T-helper 1 cell treated with Interleukin-12 subunit alpha and Interleukin-12 subunit beta and Interleukin-4 antibody, amounts not matched to agents 30 ng/mL and 1 ng/mL, for 36 hours (primary cell): ENCODE results near the gene KCND2. TPM values are rescaled to one million over a fixed set of nuclear protein-coding genes. Genes with fewer than 3 reads are reported as not detected.

Source experiments
- intact Hi-C: fragments of 100-400 bp; cut with micrococcal nuclease; formaldehyde crosslinking; loops from one replicate; pipeline ENCODE4 v1.15.1; 2024
- total RNA-seq: library from RNA; stranded (reverse); gene quantifications from 2 replicates; pipeline ENCODE4 v1.2.3, GENCODE V29; 2022

KCND2 gene
- total RNA-seq, 1 donor from 2014 or later = not detected

DNA sequence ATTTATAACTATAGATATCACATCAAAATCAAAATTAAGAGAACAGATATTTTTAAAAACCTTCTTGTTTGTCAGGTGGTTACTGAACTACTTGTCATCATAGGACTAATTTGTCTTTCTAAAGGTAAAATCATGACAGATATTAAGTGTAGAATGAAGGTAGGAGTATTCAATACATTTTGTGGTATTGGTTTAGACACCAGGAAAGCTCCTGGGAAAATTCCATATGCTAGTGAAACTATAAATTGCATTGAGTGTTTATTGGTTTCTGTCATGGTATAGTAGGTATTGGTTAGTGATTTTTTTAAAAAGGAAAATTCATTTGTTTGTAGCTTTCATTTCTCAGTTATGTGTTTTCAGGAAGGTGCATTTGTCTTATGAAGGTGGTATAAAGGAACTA, 132.7 kb downstream of the KCND2 start:
- intact Hi-C loops = no loop called here

- intact Hi-C loops = no loop called here
Observed at GRCh38 chr7:120407010-120407409, 134.0 kb downstream of the KCND2 start.

DNA sequence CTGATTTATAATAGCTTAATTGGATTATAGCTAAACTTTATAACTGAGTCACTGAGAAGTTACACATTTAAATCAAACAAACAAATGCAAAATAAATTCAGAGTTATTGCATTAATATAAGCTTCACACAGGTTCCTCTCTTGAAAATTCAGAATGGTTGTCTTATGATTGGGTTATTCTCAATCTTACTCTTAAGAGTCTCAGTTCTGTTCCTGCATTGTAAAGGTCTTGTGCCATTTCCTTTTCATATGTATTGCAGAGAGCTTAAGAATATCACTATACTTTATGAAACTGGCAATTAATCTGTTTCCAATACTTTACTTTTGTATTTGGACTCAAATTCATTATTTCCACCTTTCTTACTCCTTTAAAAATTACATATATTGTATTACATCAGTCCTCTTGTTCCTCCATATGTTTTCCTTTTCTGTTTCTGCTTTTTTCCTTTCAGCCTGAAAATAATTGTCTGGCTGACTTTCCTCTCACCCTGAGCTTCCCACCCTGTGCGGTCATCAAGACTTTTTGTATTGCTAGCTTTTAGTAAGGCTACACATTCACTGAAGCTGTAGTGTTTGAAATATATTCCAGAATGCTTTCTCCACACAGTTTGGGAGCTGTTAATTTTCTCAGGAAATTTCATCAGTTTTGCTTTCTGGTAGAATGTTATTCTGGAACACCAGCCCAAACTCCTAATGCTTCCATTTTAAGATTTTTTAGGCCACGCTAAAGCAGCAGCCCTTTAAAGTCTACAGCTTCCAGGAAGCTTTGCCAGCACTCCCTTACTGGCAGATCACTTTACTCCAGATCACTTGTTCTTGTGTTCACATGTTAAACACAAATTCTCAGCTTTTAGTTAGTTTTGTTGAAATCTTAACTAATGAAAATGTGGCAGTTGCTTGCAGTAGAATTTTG, 139.4 kb downstream of the KCND2 start:
- intact Hi-C loops = no loop called here

DNA sequence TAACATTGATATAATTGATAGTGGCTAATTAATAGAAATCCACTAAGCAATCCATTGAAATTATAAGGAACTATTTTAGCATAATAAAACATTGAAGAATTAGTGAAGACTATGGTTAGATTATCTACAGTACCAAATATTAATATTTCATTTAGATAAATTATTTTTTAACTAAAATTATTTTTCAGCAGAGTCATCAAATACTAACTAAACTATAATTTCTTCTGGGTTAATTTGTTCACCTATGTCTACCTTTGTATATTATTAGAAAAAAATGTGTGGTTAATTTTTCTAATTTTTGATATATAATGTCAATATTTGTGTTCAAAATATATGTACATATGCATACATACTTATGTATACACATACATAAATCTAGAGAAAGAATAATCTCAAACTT, 140.2 kb downstream of the KCND2 start:
- intact Hi-C loops = no loop called here

DNA sequence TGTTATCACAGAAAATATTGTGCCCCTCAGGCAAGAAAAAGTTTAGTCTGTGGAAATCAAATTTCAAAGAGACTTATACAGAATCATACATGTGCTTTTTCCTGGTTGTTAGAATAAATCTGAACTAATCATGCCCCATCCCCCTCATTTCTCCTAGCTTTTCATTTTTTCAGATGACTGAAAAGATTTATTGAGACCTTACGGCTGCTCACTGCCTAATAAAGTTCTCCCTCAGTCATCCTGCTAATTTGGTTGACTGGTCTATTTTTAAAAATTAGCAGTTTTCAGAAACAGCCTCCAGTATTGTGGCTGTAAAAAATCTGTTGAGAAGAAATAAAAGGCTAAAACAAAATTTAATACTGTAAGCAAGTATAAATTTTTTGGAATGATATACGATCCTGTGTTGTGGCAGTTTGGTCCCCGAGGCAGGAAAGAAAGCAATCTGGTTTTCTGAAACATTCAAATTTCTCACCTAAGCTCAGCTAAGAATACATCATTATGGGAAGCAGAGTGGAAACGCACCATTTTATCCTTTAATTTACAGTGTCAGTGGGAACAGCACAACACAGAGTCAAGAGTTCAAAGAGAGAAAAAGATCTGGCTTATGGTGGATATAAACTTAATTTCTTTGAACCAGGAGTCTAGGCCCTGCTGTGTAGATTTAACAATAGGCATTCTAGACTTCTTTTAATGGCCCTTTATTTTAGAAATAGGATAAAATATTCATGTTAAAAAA, 144.4 kb downstream of the KCND2 start:
- intact Hi-C loops = no loop called here

GRCh38 chr7:120421151-120421651, 148.2 kb downstream of the KCND2 start:
- intact Hi-C loops = no loop called here

DNA sequence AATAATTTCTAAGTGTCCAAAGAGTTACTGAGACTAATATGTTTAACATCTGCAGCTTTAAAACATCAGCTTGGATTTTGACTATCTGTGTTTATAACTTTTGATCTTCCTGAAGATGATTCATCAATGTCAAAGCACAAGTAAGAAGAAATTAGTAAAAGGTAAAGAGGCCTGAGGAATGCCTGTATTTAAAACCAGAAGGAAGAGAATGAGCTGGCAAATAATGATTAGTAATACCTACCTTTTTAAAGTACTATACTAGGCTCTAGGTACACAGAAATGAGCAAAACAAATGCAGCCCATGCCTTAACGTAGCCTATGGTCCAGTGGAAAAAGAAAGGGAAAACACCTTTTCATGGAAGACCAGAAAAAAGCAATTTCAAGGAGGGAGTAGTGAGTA, 158.0 kb downstream of the KCND2 start:
- intact Hi-C loops = no loop called here

GRCh38 chr7:120436487-120437060, 163.6 kb downstream of the KCND2 start:
- intact Hi-C loops = no loop called here

DNA sequence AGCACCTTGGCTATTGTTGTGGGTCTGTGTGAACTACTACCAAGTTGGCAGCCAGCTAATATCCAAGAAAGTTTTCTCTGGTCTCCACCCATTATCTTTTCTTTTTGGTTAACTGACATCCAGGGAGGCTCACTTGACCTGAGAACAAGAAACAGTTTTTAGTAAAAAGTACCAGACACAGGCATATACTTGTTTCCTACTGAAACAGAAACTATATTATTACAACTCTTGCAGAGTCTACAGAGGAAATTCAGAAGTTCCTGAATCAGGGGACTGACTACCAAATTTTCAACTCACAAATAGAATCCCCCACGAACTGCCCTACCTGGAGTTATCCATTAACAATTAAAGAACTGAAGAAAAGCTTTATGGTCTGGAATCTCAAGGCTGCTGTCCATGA, 168.9 kb downstream of the KCND2 start:
- intact Hi-C loops = no loop called here

GRCh38 chr7:120442838-120443237, 169.9 kb downstream of the KCND2 start:
- intact Hi-C loops = no loop called here

DNA sequence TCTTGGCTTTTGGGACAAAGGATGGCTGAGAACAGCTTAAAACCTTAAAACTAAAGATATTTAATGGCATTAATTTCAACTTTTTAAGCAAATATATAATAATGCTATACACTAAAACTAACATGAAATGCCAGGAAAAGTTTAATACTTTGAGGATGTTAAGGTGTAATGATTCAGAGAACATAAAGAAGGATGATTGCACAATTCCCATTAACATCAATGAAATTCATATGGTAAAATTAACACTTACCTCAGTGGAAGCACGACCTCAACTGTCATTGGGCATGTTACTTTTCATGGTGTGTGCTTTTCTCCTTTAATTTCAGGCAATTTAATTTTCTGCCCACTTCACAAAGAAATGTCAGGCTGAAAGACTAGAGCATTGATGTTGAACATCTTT, 171.7 kb downstream of the KCND2 start:
- intact Hi-C loops = no loop called here

DNA sequence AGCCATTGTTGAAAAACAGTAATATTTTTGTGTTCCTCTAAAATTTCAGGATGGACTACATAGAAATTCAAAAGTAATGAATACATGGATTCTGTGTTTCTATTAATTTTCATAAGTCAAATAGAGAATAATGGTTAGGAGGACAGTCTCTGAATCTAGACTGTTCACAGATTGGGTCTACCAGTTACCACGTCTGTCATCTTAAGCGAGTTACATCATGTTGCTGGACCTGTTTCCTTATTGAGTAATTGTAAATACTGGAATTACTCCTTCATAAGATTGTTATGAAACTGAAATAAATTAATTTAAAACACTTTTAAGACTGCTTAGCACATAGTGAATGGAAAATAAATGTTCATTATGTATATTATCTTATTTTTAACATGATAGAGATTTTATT, 172.3 kb downstream of the KCND2 start:
- intact Hi-C loops = no loop called here

DNA sequence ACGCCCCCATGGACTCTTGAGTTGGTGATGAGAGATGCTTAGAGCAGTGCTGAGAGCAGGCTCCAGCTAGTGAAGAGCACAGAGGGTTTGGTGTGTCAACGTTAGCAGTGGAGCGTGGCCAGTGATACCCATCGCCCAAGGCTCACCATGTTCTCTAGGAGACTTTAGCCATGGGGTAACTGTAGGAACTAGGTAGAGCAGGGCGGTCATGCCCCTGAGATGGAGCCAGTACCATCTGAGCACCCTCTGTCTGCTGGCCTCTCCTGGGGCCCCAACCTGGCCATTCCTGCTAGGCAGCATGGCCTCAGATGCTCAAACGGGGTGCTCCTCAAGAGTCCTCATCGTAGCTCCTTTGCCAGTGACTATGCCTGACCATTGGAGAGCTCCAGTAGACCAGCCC, 179.7 kb downstream of the KCND2 start:
- intact Hi-C loops = no loop called here

GRCh38 chr7:120456699-120457098, 183.7 kb downstream of the KCND2 start:
- intact Hi-C loops = no loop called here

DNA sequence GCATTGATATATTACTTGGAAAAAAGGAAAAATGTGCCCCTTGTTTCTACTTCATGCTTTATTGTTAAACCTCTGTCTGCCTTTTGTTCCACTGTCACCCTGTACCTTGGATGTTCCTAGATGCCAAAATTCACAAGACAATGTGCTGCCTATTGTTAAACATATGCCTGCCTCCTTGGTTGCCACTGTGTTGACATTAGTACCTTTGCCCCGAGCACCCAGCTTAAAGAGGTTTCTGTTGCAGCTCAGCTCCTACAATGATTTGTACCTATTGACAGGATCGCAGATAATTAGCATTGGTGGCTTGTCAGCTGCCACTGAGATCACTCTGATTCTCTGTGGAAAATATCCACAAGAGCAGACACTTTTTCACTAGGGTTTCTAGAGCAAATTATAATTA, 188.0 kb downstream of the KCND2 start:
- intact Hi-C loops = no loop called here

- intact Hi-C loops = no loop called here
Observed at GRCh38 chr7:120462991-120463390, 190.0 kb downstream of the KCND2 start.

DNA sequence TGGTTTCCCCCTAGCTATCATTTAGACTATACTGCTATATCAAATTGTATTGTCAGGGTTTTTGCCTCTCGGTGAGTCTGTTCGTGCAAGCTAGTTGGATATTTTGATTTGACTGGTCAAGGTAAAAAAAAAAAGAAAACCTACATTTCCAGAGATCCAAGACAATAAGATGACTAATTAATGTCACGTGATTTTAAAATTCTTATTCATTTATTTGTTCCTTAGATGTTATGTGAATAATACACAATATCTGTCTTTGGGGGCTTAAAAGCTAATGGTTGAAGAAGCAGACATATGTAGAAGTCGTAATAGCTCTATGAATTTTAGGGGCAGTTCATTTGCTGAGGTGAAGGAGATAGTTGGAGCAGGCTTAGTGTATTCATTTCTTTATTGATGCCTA, 191.1 kb downstream of the KCND2 start:
- intact Hi-C loops = no loop called here

GRCh38 chr7:120467676-120468075, 194.7 kb downstream of the KCND2 start:
- intact Hi-C loops = no loop called here

DNA sequence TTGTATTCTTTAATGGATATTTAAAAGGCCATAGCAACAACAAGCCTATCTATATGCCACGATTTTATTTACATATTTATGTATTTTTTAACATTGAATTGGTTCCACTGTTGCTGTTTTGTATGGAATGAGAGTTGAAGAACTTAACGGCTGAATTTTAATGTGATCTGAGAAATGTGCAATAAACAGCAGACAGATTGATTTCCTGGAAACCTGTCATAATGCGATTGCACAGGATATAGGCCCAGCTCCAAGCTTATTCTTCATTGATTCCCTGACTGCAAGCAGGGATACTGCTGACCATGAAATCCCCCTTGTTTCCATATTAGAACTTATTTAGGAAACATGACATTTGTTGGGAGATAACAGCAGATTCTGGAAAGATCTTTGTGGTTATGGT, 195.6 kb downstream of the KCND2 start:
- intact Hi-C loops = no loop called here

DNA sequence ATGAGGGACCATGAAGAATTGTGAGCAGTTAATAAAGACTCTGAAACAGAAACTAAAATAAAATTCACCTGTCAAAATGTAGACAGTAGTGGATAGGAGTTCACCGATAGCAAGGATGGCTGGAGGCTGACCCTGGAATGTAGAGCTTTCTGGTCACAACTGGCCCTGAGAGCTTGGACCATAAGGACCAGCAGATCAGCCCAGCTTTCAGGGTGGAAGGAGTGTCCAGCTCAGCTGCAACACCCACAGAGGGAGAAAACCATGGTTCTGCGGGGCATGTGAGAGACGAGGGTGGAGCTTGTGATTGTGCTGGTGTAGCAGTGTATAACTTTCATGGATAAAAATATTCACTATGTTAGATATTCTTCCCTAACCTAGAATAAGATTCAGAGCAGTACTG, 199.9 kb downstream of the KCND2 start:
- intact Hi-C loops = no loop called here

DNA sequence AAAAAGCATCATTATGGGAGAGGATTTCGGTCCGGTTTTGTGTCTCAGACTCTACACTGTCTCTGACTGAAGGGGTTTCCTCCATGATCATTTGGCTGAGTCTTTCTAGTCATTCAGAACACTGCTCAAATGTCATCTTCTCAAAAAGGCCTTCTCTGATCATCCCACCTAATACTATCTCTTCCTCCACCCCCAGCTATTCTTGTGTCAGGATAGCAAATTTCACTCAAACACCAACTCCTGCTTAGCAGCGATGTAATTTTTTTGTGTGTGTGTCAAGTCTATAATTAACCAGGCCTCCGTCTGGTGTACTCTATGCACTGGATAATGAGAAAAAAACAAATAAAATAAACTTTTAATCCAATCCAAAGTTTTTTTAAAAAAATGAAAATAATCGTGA, 200.4 kb downstream of the KCND2 start:
- intact Hi-C loops = no loop called here

- intact Hi-C loops = no loop called here
Observed at GRCh38 chr7:120475994-120476393, 203.0 kb downstream of the KCND2 start.
